Endodermal cell (in vitro differentiated cells): ENCODE measurements around the gene TRIM9. TPM values are rescaled to one million over a fixed set of nuclear protein-coding genes. Genes with fewer than 3 reads are reported as not detected.

Source experiments
- DNase-seq: peaks from one replicate; pipeline ENCODE4 v3.0.0-alpha.2; 2017
- H3K27ac ChIP-seq: 2 replicates; pipeline ENCODE4 v1.5.1; 2013; ENCODE audit warnings: mild to moderate bottlenecking, low read depth, low read length, moderate library complexity
- H3K27me3 ChIP-seq: 2 replicates; pipeline ENCODE4 v1.6.1; 2013; ENCODE audit warnings: mild to moderate bottlenecking, low read length, moderate library complexity; ENCODE audit not compliant: insufficient read depth, control insufficient read depth, poor library complexity, severe bottlenecking
- H3K36me3 ChIP-seq: 2 replicates; pipeline ENCODE4 v1.7.0; 2013; ENCODE audit warnings: mild to moderate bottlenecking, low read length, moderate library complexity; ENCODE audit not compliant: control insufficient read depth, insufficient read depth
- H3K4me1 ChIP-seq: one replicate; pipeline ENCODE4 v1.7.0; 2013; ENCODE audit warnings: low read length; ENCODE audit not compliant: control insufficient read depth, insufficient read depth
- H3K4me3 ChIP-seq: 2 replicates; pipeline ENCODE4 v1.5.1; 2013; ENCODE audit warnings: mild to moderate bottlenecking, low read length, moderate library complexity
- H3K9ac ChIP-seq: 2 replicates; pipeline ENCODE4 v1.6.1; 2013; ENCODE audit warnings: mild to moderate bottlenecking, low read length, moderate library complexity; ENCODE audit not compliant: poor library complexity, severe bottlenecking; ENCODE audit errors: extremely low read depth
- H3K9me3 ChIP-seq: 2 replicates; pipeline ENCODE4 v1.6.1; 2013; ENCODE audit warnings: mild to moderate bottlenecking, low read length, moderate library complexity; ENCODE audit not compliant: control insufficient read depth
- H3K27ac Mint-ChIP-seq: 2 replicates; pipeline ENCODE4 v1.8.0; 2020; ENCODE audit warnings: mixed read lengths
- H3K27me3 Mint-ChIP-seq: 2 replicates; pipeline ENCODE4 v1.8.0; 2021; ENCODE audit warnings: mild to moderate bottlenecking, mixed read lengths; ENCODE audit not compliant: insufficient read depth
- H3K36me3 Mint-ChIP-seq: 2 replicates; pipeline ENCODE4 v1.8.0; 2020; ENCODE audit warnings: low read depth, mixed read lengths
- H3K4me1 Mint-ChIP-seq: 2 replicates; pipeline ENCODE4 v1.8.0; 2020; ENCODE audit warnings: mixed read lengths
- H3K4me3 Mint-ChIP-seq: 2 replicates; pipeline ENCODE4 v1.8.0; 2020; ENCODE audit warnings: mild to moderate bottlenecking, moderate library complexity, mixed read lengths
- H3K9me3 Mint-ChIP-seq: 2 replicates; pipeline ENCODE4 v1.8.0; 2020; ENCODE audit warnings: mild to moderate bottlenecking, mixed read lengths
- CTCF ChIP-seq: fragments of 200-600 bp; sonication (generic); conservative IDR thresholded peaks from 2 replicates; pipeline ENCODE4 v1.5.0; 2021; ENCODE audit warnings: antibody characterized with exemption, mild to moderate bottlenecking
- WGBS, 2 experiments: methylation state at CpG; one replicate each; pipeline versions ENCODE4 v1.1.5 to v1.1.7; 2013; ENCODE audit warnings: missing lambda C conversion rate in 2 of 2, mixed read lengths in 1 of 2; ENCODE audit not compliant: insufficient coverage in 1 of 2, insufficient read length in 1 of 2; 5-methylcytosine and 5-hydroxymethylcytosine counted together
- long read RNA-seq, 4 experiments: library from polyadenylated mRNA in 2 of 4; library from RNA in 1 of 4; library from capped mRNA in 1 of 4; stranded (forward) in 3 of 4; unstranded in 1 of 4; transcript quantifications; one replicate each; pipeline ENCODE4 v2.0.0, GENCODE V29; 2020 to 2021; ENCODE audit warnings: inconsistent platforms in 1 of 4
- polyA plus RNA-seq, 2 experiments: library from polyadenylated mRNA; stranded (reverse); fragments of 50-300 nt; gene quantifications; one replicate each; pipeline ENCODE4 v1.2.3, GENCODE V29; 2013
- total RNA-seq, 2 donors: library from RNA; stranded (reverse); fragmentation: NEBNext Ultra II Directional in 1 of 2; extraction: Animal tissue kit (Norgen Biotek cat#: 25700) in 1 of 2; gene quantifications; 2 replicates in 1 of 2; 3 replicates in 1 of 2; pipeline ENCODE4 v1.2.1, GENCODE V29; 2021

Gene TRIM9
- under 1 TPM; 0.81 to 0.82 TPM for total RNA-seq
- 7.2 TPM for polyA plus RNA-seq (2013, experiment 1 of 2)
- 7.7 TPM for polyA plus RNA-seq (2013, experiment 2 of 2)
- long read RNA-seq, experiment 1, result 0 reads
- long read RNA-seq, experiment 2, partial matches to known transcripts, result 0 of 1 reads
- long read RNA-seq, experiment 2, other reads (novel, unspliced or antisense), result 1 of 1 reads
- long read RNA-seq, experiment 3, full-length matches to known transcripts, result 3 of 6 reads
- long read RNA-seq, experiment 3, partial matches to known transcripts, result 1 of 6 reads
- long read RNA-seq, experiment 3, other reads (novel, unspliced or antisense), result 2 of 6 reads
- long read RNA-seq, experiment 4, result 0 reads

- peak; percentile 99 for DNase-seq
- H3K36me3 Mint-ChIP-seq, result no peaks in the 10 kb centered on the region
- no peak for TF ChIP-seq CTCF
- H3K27me3 Mint-ChIP-seq, result peaks cover 77% of the 10 kb centered on the region
- peaks cover 6% of the 10 kb centered on the region for H3K4me1 Mint-ChIP-seq
- Histone ChIP-seq H3K36me3 (no peaks in the 10 kb centered on the region), H3K27me3 (peaks cover 73% of the 10 kb centered on the region), H3K27ac (peak within 1 kb of the TSS; percentile 64), H3K4me3 (peak within 1 kb of the TSS; percentile 88), H3K9me3 (no peaks in the 10 kb centered on the region), H3K4me1 (peaks cover 4% of the 10 kb centered on the region), H3K9ac (no peak within 1 kb of the TSS)
- no peak within 1 kb of the TSS for H3K27ac Mint-ChIP-seq
- no peaks in the 10 kb centered on the region for H3K9me3 Mint-ChIP-seq
- peak within 1 kb of the TSS; percentile 70 for H3K4me3 Mint-ChIP-seq
- 1 to 2% methylated on average over 23 to 83 of the region's 83 CpGs for WGBS, 2 experiments
Measured at GRCh38 chr14:51094901-51095853, at the start of gene TRIM9. Gene TRIM9, minus strand, starts transcription at chr14:51095105. Its CDS starts 166 bp downstream, at chr14:51094939.

- H3K4me1 ChIP-seq, result no peaks in the 10 kb centered on the region
- TF ChIP-seq CTCF, result no peak
- WGBS, 2 experiments, result 98 to 100% methylated on average over 1 to 2 of the region's 4 CpGs
Measured at GRCh38 chr14:51140856-51141255, 46.0 kb upstream of the TRIM9 start.

GRCh38 chr14:51140338-51140737 lies 45.4 kb upstream of the TRIM9 start:
- H3K36me3 ChIP-seq, result no peaks in the 10 kb centered on the region
- no peaks in the 10 kb centered on the region for H3K27me3 ChIP-seq
- no peak overlapping the region for H3K27ac ChIP-seq
- Mint-ChIP-seq H3K36me3 (no peaks in the 10 kb centered on the region), H3K9me3 (peaks cover 21% of the 10 kb centered on the region), H3K4me3 (no peak overlapping the region), H3K27ac (no peak overlapping the region), H3K4me1 (no peaks in the 10 kb centered on the region), H3K27me3 (no peaks in the 10 kb centered on the region)
- H3K4me3 ChIP-seq, result no peak overlapping the region
- no peak overlapping the region for H3K9ac ChIP-seq
- WGBS, 2 experiments, result 93 to 100% methylated on average over 1 to 5 of the region's 5 CpGs
- no peaks in the 10 kb centered on the region for H3K9me3 ChIP-seq
- no peak for DNase-seq
- no peak for TF ChIP-seq CTCF
- H3K4me1 ChIP-seq, result no peaks in the 10 kb centered on the region

More at GRCh38 chr14:51140856-51141255, 46.0 kb upstream of the TRIM9 start:
- Histone ChIP-seq H3K9ac (no peak overlapping the region), H3K4me3 (no peak overlapping the region), H3K9me3 (no peaks in the 10 kb centered on the region), H3K27ac (no peak overlapping the region), H3K36me3 (no peaks in the 10 kb centered on the region), H3K27me3 (no peaks in the 10 kb centered on the region)
- Mint-ChIP-seq H3K27me3 (no peaks in the 10 kb centered on the region), H3K9me3 (peaks cover 21% of the 10 kb centered on the region), H3K27ac (no peak overlapping the region), H3K36me3 (no peaks in the 10 kb centered on the region), H3K4me1 (no peaks in the 10 kb centered on the region), H3K4me3 (no peak overlapping the region)
- no peak for DNase-seq
